Lower leg skin (tissue), 4 donors: ENCODE measurements around the gene GSTT4. TPM values are rescaled to one million over a fixed set of nuclear protein-coding genes. Genes with fewer than 3 reads are reported as not detected.

Experiments used
- DNase-seq, 2 donors: peaks; one replicate each; pipeline ENCODE4 v3.0.0-alpha.2; 2019; ENCODE audit warnings: low spot score in 2 of 2
- H3K4me3 ChIP-seq: fragments of 200-600 bp; sonication (generic); 2 replicates; pipeline ENCODE4 v1.5.1; 2017; ENCODE audit warnings: mild to moderate bottlenecking, low read depth; ENCODE audit not compliant: poor library complexity, severe bottlenecking
- POLR2A ChIP-seq, 2 donors: fragments of 450-650 bp; IDR thresholded peaks; one replicate each; pipeline ENCODE4 v1.6.1; 2016 to 2017; ENCODE audit warnings: antibody characterized with exemption in 2 of 2, mild to moderate bottlenecking in 1 of 2, moderate library complexity in 1 of 2
- WGBS, 2 donors: methylation state at CpG; one replicate each; pipeline ENCODE4 v1.1.5; 2018; 5-methylcytosine and 5-hydroxymethylcytosine counted together
- intact Hi-C: fragments of 100-400 bp; cut with DNase I; formaldehyde crosslinking; loops from one replicate; pipeline ENCODE4 v1.15.0; 2023; ENCODE audit warnings: low total_unique reads
- total RNA-seq, 4 donors: library from RNA; depleted of rRNA; stranded (reverse); fragments of >200 nt; gene quantifications; one replicate each; pipeline ENCODE4 v1.1.0, GENCODE V29; 2016
- TF ChIP-seq, protein P1 (sequence below), 3 donors: fragments of 450-650 bp; IDR thresholded peaks; one replicate each; pipeline ENCODE4 v1.5.1; 2016; ENCODE audit warnings: antibody characterized with exemption in 3 of 3, mild to moderate bottlenecking in 3 of 3, moderate library complexity in 2 of 3

The GSTT4 gene
- total RNA-seq, 4 donors from 2014 or later: not detected

DNA sequence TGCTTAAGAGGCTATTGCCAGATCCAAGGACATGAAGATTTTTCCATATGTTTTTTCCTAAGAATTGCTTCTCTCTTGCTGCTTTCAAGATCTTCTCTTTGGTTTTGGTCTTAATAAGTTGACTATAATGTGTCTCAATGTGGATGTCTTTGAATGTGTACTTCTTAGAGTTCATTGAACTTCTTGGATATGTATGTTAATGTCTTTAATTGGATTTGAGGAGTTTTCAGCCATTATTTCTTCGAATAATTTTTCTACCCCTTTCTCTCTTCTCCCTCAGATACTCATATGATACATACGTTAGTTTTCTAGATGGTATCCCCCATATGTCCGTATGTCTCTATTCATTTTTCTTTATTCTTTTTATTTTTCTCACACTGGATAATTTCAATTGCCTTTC is 19.1 kb upstream of the GSTT4 start:
- WGBS, 2 donors: 99 to 100% methylated on average over 3 of the region's 3 CpGs
- TF ChIP-seq POLR2A (IDR thresholded peaks at IDR 0.05): no peak
- TF ChIP-seq, protein P1, sequence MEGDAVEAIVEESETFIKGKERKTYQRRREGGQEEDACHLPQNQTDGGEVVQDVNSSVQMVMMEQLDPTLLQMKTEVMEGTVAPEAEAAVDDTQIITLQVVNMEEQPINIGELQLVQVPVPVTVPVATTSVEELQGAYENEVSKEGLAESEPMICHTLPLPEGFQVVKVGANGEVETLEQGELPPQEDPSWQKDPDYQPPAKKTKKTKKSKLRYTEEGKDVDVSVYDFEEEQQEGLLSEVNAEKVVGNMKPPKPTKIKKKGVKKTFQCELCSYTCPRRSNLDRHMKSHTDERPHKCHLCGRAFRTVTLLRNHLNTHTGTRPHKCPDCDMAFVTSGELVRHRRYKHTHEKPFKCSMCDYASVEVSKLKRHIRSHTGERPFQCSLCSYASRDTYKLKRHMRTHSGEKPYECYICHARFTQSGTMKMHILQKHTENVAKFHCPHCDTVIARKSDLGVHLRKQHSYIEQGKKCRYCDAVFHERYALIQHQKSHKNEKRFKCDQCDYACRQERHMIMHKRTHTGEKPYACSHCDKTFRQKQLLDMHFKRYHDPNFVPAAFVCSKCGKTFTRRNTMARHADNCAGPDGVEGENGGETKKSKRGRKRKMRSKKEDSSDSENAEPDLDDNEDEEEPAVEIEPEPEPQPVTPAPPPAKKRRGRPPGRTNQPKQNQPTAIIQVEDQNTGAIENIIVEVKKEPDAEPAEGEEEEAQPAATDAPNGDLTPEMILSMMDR (IDR thresholded peaks at IDR 0.05): no peak
- H3K4me3 ChIP-seq: no peak overlapping the region
- intact Hi-C loops: no loop called here
- DNase-seq: no peak

DNA sequence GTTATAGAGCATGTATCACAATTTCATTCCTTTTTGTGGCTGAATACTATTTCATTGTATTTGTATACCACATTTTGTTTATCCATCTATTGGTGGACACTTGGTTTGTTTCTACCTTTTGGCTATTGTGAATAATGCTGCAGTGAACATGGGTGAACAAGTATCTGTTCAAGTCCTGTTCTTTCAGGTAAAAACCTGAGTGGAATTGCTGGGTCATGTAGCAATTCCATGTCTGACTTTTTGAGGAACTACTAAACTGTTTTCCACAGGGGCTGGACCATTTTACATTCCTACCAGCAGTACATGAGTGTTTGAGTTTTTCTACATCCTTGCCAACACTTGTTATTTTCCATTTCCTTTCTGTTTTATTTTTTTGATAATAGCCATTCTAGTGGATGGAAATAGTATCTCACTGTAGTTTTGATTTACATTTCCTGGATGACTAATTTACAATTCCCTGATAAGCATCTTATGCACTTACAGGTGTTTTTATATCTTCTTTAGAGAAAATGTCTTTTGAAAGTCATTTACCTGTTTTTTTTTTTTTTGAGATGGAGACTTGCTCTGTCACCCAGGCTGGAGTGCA is 18.0 kb upstream of the GSTT4 start:
- no peak for DNase-seq
- H3K4me3 ChIP-seq: no peak overlapping the region
- intact Hi-C loops: no loop called here
- TF ChIP-seq POLR2A (IDR thresholded peaks at IDR 0.05): no peak
- TF ChIP-seq, protein P1 (IDR thresholded peaks at IDR 0.05): no peak

DNA sequence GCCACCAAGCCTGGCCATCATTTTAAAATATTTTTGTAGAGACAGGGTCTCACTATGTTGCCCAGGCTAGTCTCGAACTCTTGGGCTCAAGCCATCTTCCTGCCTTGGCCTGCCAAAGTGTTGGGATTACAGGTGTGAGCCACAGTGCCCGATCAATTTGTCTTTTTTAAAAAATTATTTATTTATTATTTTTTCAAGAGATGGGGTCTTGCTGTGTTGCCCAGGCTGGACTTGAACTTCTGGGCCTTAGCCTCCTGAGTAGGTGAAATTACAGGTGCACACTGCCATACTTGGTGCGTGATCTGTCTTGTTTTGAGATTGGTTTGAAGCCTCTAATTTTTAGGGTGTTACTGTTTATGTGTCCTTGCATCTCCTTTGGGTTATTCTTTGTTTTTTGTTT is 16.1 kb upstream of the GSTT4 start:
- no peak for TF ChIP-seq POLR2A (IDR thresholded peaks at IDR 0.05)
- TF ChIP-seq, protein P1 (IDR thresholded peaks at IDR 0.05): no peak
- DNase-seq: peak in 1 of 2 donors; percentile 57
- intact Hi-C loops: no loop called here
- H3K4me3 ChIP-seq: no peak overlapping the region
- 96% methylated on average over 3 of the region's 3 CpGs for WGBS, 2 donors

DNA sequence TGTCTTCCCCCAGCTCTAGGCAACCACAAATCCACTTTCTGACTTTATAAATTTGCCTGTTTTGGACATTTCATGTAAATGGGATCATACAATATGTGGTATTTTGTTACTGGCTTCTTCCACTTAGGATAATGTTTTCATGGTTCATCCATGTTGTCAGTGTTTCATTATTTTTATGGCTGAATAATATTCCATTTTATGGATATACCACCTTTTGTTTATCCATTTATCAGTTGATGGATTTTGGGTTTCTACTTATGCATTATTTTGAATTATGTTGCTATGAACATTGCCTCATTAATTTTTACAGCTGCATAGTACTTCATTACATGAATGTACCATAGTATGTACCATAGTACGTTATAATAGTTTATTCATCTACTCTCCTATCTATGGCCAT is 10.9 kb upstream of the GSTT4 start:
- TF ChIP-seq POLR2A (IDR thresholded peaks at IDR 0.05): no peak
- intact Hi-C loops: no loop called here
- 97% methylated on average over 1 of the region's 1 CpG for WGBS, 2 donors
- DNase-seq: no peak
- no peak overlapping the region for H3K4me3 ChIP-seq

DNA sequence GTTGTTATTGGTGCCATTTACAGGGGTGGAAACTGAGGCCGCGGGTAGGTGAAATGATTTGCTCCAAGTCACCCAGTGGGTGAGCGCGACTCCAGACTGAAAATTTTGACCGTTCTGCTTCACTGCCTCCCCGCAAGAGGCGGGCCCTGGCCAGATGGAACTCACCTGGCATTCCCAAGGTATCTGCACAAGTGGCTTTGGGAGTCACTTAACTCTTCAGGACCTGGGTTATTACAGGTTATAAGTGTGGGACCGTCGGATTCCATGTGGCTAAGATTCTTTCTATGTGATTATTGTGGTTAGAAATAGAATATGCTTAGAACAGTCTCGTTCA is 6.4 kb upstream of the GSTT4 start:
- intact Hi-C loops: no loop called here

DNA sequence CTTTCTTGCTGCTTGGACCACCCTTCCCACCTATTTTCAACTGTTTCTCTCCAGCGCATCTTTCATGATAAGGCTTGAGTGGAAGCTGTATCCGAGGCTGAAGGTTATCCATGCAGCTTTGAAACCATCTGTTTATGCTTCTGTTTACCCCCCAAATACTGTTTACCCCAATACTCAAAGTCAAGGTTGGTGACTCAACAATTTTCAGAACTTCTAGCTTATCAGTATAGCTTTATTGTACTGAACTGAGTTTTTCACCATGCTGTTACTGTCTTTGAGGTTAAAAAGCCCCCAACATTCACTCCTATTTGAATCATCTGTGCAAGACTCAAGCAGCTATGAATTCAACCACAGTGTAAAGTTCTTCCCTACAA is 4.8 kb upstream of the GSTT4 start:
- 92 to 93% methylated on average over 2 of the region's 2 CpGs for WGBS, 2 donors
- H3K4me3 ChIP-seq: no peak overlapping the region
- no peak for TF ChIP-seq POLR2A (IDR thresholded peaks at IDR 0.05)
- TF ChIP-seq, protein P1 (IDR thresholded peaks at IDR 0.05): no peak
- no peak for DNase-seq
- intact Hi-C loops: no loop called here

More for the DNA sequence above, 6.4 kb upstream of the GSTT4 start:
- DNase-seq: no peak
- TF ChIP-seq, protein P1 (IDR thresholded peaks at IDR 0.05): no peak
- no peak for TF ChIP-seq POLR2A (IDR thresholded peaks at IDR 0.05)
- H3K4me3 ChIP-seq: peak overlapping the region; percentile 81
- 1% methylated on average over 10 of the region's 10 CpGs for WGBS, 2 donors
